ENCODE measurements around the gene BPIFB3.

GRCh38 chr20:33054381-33054780 lies 678 bp downstream of the BPIFB3 start:
- TF ChIP-seq CTCF (IDR thresholded peaks at IDR 0.05), result no peak
- TF ChIP-seq POLR2A (IDR thresholded peaks at IDR 0.05), result no peak

All from thyroid gland (tissue), 4 donors.